Activated naive CD8-positive, alpha-beta T cell treated with anti-CD3 and anti-CD28 coated beads, Interleukin-2, amount 50 U/mL, for 24 hours (primary cell): ENCODE measurements around the gene IGSF9B.

Experiments used
- ATAC-seq: fragments of 150-1000 bp; cut with Tn5 transposase; one replicate; pipeline ENCODE4 v1.10.0; 2021
- DNase-seq: peaks from one replicate; pipeline ENCODE4 v3.0.0; 2021
- H3K27ac Mint-ChIP-seq: one replicate; pipeline ENCODE4 v1.8.0; 2021; ENCODE audit warnings: mild to moderate bottlenecking, mixed read lengths
- H3K27me3 Mint-ChIP-seq: one replicate; pipeline ENCODE4 v1.8.0; 2021; ENCODE audit warnings: mixed read lengths
- H3K36me3 Mint-ChIP-seq: one replicate; pipeline ENCODE4 v1.8.0; 2021; ENCODE audit warnings: low read depth, mixed read lengths
- H3K4me1 Mint-ChIP-seq: one replicate; pipeline ENCODE4 v1.8.0; 2021; ENCODE audit warnings: mixed read lengths
- H3K4me3 Mint-ChIP-seq: one replicate; pipeline ENCODE4 v1.8.0; 2021; ENCODE audit warnings: mild to moderate bottlenecking, moderate library complexity, mixed read lengths
- H3K9me3 Mint-ChIP-seq: one replicate; pipeline ENCODE4 v1.8.0; 2021; ENCODE audit warnings: mixed read lengths

The IGSF9B gene

GRCh38 chr11:133901316-133901715 lies 55.5 kb downstream of the IGSF9B start:
- ATAC-seq (no peak), DNase-seq (no peak)
- Mint-ChIP-seq H3K27me3 (no peaks in the 10 kb centered on the region), H3K4me1 (no peaks in the 10 kb centered on the region), H3K4me3 (no peak overlapping the region), H3K36me3 (peaks cover 5% of the 10 kb centered on the region), H3K27ac (no peak overlapping the region), H3K9me3 (no peaks in the 10 kb centered on the region)

GRCh38 chr11:133900176-133901105 lies 56.3 kb downstream of the IGSF9B start:
- Mint-ChIP-seq H3K27ac (no peak overlapping the region), H3K4me3 (no peak overlapping the region), H3K4me1 (no peaks in the 10 kb centered on the region), H3K9me3 (no peaks in the 10 kb centered on the region), H3K36me3 (peaks cover 5% of the 10 kb centered on the region), H3K27me3 (no peaks in the 10 kb centered on the region)
- ATAC-seq, result no peak
- no peak for DNase-seq

DNA sequence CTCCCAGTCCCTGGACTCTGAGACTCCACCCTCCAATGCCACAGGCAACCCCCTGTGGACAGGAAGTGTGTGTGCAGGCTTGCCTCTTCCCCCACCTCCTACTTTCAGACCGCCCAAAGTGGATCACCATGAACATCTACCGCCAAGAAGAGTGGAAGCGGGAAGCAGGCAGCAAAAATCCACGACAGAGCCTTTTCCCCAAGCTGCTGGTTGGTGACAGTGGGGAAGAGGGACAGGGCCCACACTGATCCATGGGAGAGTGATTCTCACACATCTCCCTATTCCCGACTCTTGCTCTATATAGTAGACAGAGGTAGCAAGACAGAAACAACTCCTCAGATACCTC lies 58.0 kb downstream of the IGSF9B start:
- Mint-ChIP-seq H3K4me1 (no peaks in the 10 kb centered on the region), H3K9me3 (no peaks in the 10 kb centered on the region), H3K36me3 (peaks cover 5% of the 10 kb centered on the region), H3K27me3 (no peaks in the 10 kb centered on the region), H3K4me3 (no peak overlapping the region), H3K27ac (no peak overlapping the region)
- ATAC-seq (no peak), DNase-seq (no peak)

- Mint-ChIP-seq H3K4me1 (no peaks in the 10 kb centered on the region), H3K36me3 (peaks cover 5% of the 10 kb centered on the region), H3K9me3 (no peaks in the 10 kb centered on the region), H3K27ac (no peak overlapping the region), H3K4me3 (no peak overlapping the region), H3K27me3 (no peaks in the 10 kb centered on the region)
- ATAC-seq (no peak), DNase-seq (no peak)
Measured at GRCh38 chr11:133898031-133898769, 58.6 kb downstream of the IGSF9B start.

GRCh38 chr11:133897331-133897650 lies 59.5 kb downstream of the IGSF9B start:
- ATAC-seq (no peak), DNase-seq (no peak)
- H3K36me3 Mint-ChIP-seq, result peaks cover 5% of the 10 kb centered on the region
- H3K27ac Mint-ChIP-seq, result no peak overlapping the region
- H3K4me1 Mint-ChIP-seq, result no peaks in the 10 kb centered on the region
- H3K4me3 Mint-ChIP-seq, result no peak overlapping the region
- no peaks in the 10 kb centered on the region for H3K27me3 Mint-ChIP-seq
- no peaks in the 10 kb centered on the region for H3K9me3 Mint-ChIP-seq

GRCh38 chr11:133896642-133897330 lies 60.0 kb downstream of the IGSF9B start:
- ATAC-seq, result no peak
- Mint-ChIP-seq H3K9me3 (no peaks in the 10 kb centered on the region), H3K27me3 (no peaks in the 10 kb centered on the region), H3K4me1 (no peaks in the 10 kb centered on the region), H3K36me3 (peaks cover 5% of the 10 kb centered on the region), H3K27ac (no peak overlapping the region), H3K4me3 (no peak overlapping the region)
- no peak for DNase-seq

- no peaks in the 10 kb centered on the region for H3K9me3 Mint-ChIP-seq
- H3K4me1 Mint-ChIP-seq, result no peaks in the 10 kb centered on the region
- ATAC-seq (peak; percentile 45), DNase-seq (no peak)
- no peak overlapping the region for H3K27ac Mint-ChIP-seq
- H3K27me3 Mint-ChIP-seq, result peaks cover 2% of the 10 kb centered on the region
- H3K4me3 Mint-ChIP-seq, result no peak overlapping the region
- H3K36me3 Mint-ChIP-seq, result peaks cover 5% of the 10 kb centered on the region
Measured at GRCh38 chr11:133896028-133896427, 60.7 kb downstream of the IGSF9B start.

DNA sequence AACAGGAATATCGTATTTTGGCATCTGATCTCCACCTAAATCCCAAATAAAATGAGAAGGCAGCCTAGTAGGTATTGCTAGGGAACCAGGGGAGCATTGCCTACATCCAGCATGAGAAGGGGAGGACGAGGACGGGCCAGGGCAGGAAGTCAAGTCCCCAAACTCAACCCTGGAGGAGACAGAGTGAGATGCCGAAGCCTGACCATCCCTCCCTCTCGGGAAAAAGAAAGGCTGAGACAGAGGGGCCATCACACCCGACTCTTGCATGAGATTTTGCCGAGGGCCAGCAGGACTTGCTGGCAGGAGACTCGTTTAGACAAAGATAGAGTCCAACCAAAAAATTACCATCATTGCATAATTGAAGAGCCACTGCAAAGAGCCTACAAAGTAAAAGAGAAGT lies 61.2 kb downstream of the IGSF9B start:
- peaks cover 5% of the 10 kb centered on the region for H3K36me3 Mint-ChIP-seq
- no peak overlapping the region for H3K4me3 Mint-ChIP-seq
- H3K4me1 Mint-ChIP-seq, result no peaks in the 10 kb centered on the region
- H3K27me3 Mint-ChIP-seq, result peaks cover 3% of the 10 kb centered on the region
- DNase-seq (no peak), ATAC-seq (no peak)
- no peak overlapping the region for H3K27ac Mint-ChIP-seq
- no peaks in the 10 kb centered on the region for H3K9me3 Mint-ChIP-seq

DNA sequence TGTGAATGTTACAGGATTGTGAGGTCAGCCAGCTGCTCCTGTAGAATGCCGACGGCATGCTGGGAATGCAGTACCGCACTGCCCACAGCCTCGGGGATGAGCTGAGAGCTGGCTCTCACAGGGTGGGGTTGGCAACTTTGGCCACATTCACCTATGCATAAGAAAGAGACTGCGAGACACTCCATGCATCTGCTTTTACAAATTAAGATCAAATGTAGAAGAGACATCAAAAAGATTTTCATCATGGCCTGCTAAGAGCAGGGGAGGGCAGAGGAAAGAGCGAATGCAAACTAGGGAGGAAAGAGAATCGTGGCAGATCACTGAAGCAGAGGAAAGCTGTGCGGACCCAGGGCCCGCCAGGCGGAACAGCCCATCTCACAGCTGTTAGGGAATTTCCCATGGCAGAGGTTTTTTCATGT lies 61.7 kb downstream of the IGSF9B start:
- no peak overlapping the region for H3K27ac Mint-ChIP-seq
- no peak for DNase-seq
- peaks cover 3% of the 10 kb centered on the region for H3K27me3 Mint-ChIP-seq
- ATAC-seq, result no peak
- H3K36me3 Mint-ChIP-seq, result peaks cover 5% of the 10 kb centered on the region
- no peaks in the 10 kb centered on the region for H3K4me1 Mint-ChIP-seq
- H3K9me3 Mint-ChIP-seq, result no peaks in the 10 kb centered on the region
- no peak overlapping the region for H3K4me3 Mint-ChIP-seq

- DNase-seq (no peak), ATAC-seq (no peak)
- Mint-ChIP-seq H3K27ac (no peak overlapping the region), H3K4me1 (no peaks in the 10 kb centered on the region), H3K4me3 (no peak overlapping the region), H3K36me3 (peaks cover 5% of the 10 kb centered on the region), H3K27me3 (peaks cover 6% of the 10 kb centered on the region), H3K9me3 (no peaks in the 10 kb centered on the region)
Measured at GRCh38 chr11:133893381-133893780, 63.4 kb downstream of the IGSF9B start.

DNA sequence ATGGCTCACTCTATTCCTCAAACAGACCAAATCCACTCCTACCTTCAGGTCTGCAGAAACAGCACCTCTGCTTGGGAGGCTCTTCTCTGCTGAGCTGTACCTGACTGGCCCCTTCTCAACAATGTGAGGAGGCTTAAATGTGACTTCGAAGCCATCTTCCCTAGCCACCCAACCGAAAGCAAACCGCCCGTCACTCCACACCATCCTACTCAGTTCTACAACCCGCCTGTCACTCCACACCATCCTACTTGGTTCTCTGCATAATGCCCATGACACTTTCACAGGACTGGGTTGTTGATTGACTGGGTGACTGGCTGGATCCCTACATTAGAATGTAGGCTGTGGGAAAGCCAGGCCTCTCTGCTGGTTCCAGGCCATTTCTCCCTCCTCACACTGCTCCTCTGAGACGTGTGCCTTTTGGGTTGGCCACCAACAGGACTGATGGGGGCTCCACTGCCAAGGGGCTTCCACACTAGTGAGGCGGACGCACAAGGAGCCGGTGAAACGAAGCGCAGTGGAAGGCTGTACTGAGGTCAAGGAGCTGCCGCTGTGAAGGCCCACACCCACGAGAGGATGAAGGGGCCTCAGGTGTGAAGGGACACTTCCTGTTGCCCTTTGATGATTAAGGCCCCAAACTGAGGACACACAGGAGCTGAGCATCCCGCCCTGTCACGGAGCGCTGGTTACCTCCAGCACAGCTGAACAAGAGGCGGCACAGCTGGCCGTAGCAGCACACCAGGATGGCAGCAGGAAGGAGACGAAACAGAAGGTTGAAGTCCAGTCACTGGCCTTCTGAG lies 64.0 kb downstream of the IGSF9B start:
- Mint-ChIP-seq H3K36me3 (peaks cover 2% of the 10 kb centered on the region), H3K27me3 (peaks cover 10% of the 10 kb centered on the region), H3K4me1 (no peaks in the 10 kb centered on the region), H3K27ac (no peak overlapping the region), H3K9me3 (no peaks in the 10 kb centered on the region), H3K4me3 (no peak overlapping the region)
- DNase-seq (no peak), ATAC-seq (no peak)

DNA sequence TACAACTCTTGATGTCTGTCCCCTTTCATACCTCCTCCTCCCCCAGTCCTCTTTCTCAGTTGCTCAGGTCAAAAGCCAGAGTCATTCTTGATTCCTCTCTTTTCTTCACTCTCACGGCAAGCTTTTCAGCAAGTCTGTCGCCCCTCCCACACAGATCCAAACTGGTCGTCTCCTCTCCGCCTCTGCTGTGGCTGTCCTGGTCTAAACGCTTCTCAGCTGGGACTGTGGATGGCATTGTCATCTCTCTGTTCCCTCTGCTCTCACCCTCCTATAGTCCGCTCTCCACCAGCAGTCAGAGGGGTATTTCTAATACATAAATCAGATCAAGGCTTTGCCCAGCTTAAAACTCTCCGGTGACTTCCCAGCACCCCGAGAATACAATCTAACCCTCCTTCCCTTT lies 64.6 kb downstream of the IGSF9B start:
- Mint-ChIP-seq H3K9me3 (no peaks in the 10 kb centered on the region), H3K36me3 (peaks cover under 1% of the 10 kb centered on the region), H3K4me3 (no peak overlapping the region), H3K27me3 (peaks cover 14% of the 10 kb centered on the region), H3K27ac (no peak overlapping the region), H3K4me1 (no peaks in the 10 kb centered on the region)
- no peak for ATAC-seq
- no peak for DNase-seq

DNA sequence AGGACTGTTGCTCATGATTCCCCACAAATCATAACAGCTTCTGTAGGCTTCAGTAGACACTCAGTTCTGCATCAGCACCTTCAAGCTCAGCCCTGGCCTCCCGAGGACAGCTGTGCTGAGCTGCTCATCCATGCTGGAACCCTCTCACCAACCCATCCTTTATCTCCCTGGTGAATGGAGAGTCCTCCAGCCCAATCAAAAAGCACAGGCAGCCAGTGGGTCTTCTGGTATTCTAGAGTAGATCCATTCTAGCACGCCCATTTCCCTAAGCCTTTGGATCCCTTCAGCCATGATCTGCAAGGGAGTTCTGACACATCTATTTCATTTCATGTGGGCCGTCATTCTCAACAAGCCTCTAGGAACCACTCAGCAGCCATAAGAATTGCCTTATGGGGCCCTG lies 66.9 kb downstream of the IGSF9B start:
- H3K9me3 Mint-ChIP-seq, result no peaks in the 10 kb centered on the region
- no peak overlapping the region for H3K27ac Mint-ChIP-seq
- H3K4me3 Mint-ChIP-seq, result no peak overlapping the region
- peaks cover 25% of the 10 kb centered on the region for H3K27me3 Mint-ChIP-seq
- no peak for ATAC-seq
- no peaks in the 10 kb centered on the region for H3K36me3 Mint-ChIP-seq
- no peak for DNase-seq
- H3K4me1 Mint-ChIP-seq, result no peaks in the 10 kb centered on the region

GRCh38 chr11:133889188-133889587 lies 67.6 kb downstream of the IGSF9B start:
- Mint-ChIP-seq H3K27ac (no peak overlapping the region), H3K27me3 (peaks cover 27% of the 10 kb centered on the region), H3K9me3 (no peaks in the 10 kb centered on the region), H3K4me3 (no peak overlapping the region), H3K36me3 (no peaks in the 10 kb centered on the region), H3K4me1 (no peaks in the 10 kb centered on the region)
- ATAC-seq, result no peak
- DNase-seq, result no peak
